Left cardiac atrium (tissue), 4 donors: ENCODE data around the gene DYSF. TPM values are rescaled to one million over a fixed set of nuclear protein-coding genes. Genes with fewer than 3 reads are reported as not detected.

Experiments
- ATAC-seq, 2 donors: fragments of 200-7000 bp; cut with Tn5 transposase; one replicate each; pipeline ENCODE4 v1.9.1; 2020; ENCODE audit warnings: mild to moderate bottlenecking in 2 of 2, moderate library complexity in 2 of 2
- DNase-seq: peaks from one replicate; pipeline ENCODE4 v3.0.0-alpha.2; 2020
- intact Hi-C, 2 donors: fragments of 100-400 bp; cut with DNase I; formaldehyde crosslinking; loops; one replicate each; pipeline versions ENCODE4 v1.14.1 to v1.15.1; 2022 to 2023
- total RNA-seq, 2 donors: library from RNA; stranded (reverse); fragmentation: NEBNext Ultra II Directional; extraction: Animal tissue kit (Norgen Biotek cat#: 25700); gene quantifications; one replicate each; pipeline ENCODE4 v1.2.1, GENCODE V29; 2021
- donor health status: DM: no; HTN: yes; CAD: no.
- donor health status: DM: no; HTN: yes; CAD: no; lungs with severe emphysema.
- donor health status: DM: yes; HTN: yes; CAD: no.
- donor health status: Dilated cardiomyopathy.

The DYSF gene
- total RNA-seq, 2 donors from 2014 or later, result 36.8 to 45.8 TPM

GRCh38 chr2:71666094-71666474 is 212.7 kb downstream of the DYSF start:
- intact Hi-C loops, result no loop called here
- ATAC-seq, result no peak
- DNase-seq, result no peak

- no peak for DNase-seq
- no peak for ATAC-seq
- intact Hi-C loops, result no loop called here
Observed at GRCh38 chr2:71667256-71668182, 214.2 kb downstream of the DYSF start.

GRCh38 chr2:71668326-71669057 is 215.1 kb downstream of the DYSF start:
- intact Hi-C loops, result no loop called here
- ATAC-seq, result no peak
- no peak for DNase-seq

GRCh38 chr2:71669058-71669456 is 215.7 kb downstream of the DYSF start:
- DNase-seq, result no peak
- no peak for ATAC-seq
- intact Hi-C loops, result no loop called here

- DNase-seq (no peak), ATAC-seq (no peak)
- intact Hi-C loops, result no loop called here
Observed at GRCh38 chr2:71669628-71670429, 216.5 kb downstream of the DYSF start.

GRCh38 chr2:71670430-71670795 is 217.1 kb downstream of the DYSF start:
- DNase-seq (no peak), ATAC-seq (no peak)
- intact Hi-C loops, result no loop called here

- DNase-seq (no peak), ATAC-seq (no peak)
- intact Hi-C loops, result no loop called here
Observed at GRCh38 chr2:71671203-71671854, 218.0 kb downstream of the DYSF start.

GRCh38 chr2:71671895-71672825 is 218.8 kb downstream of the DYSF start:
- DNase-seq (no peak), ATAC-seq (peak in 1 of 2 donors; percentile 32)
- intact Hi-C loops, result no loop called here

GRCh38 chr2:71672826-71673795 is 219.8 kb downstream of the DYSF start:
- ATAC-seq (peak in 1 of 2 donors; percentile 15), DNase-seq (no peak)
- intact Hi-C loops, result no loop called here

- intact Hi-C loops, result no loop called here
- no peak for DNase-seq
- ATAC-seq, result no peak
Observed at GRCh38 chr2:71674158-71674851, 220.9 kb downstream of the DYSF start.

GRCh38 chr2:71675296-71675695 is 221.9 kb downstream of the DYSF start:
- intact Hi-C loops, result no loop called here
- no peak for DNase-seq
- no peak for ATAC-seq

- DNase-seq (no peak), ATAC-seq (no peak)
- intact Hi-C loops, result no loop called here
Observed at GRCh38 chr2:71678874-71679273, 225.5 kb downstream of the DYSF start.

GRCh38 chr2:71679491-71679890 is 226.1 kb downstream of the DYSF start:
- intact Hi-C loops, result no loop called here
- no peak for ATAC-seq
- no peak for DNase-seq

GRCh38 chr2:71680925-71681324 is 227.6 kb downstream of the DYSF start:
- DNase-seq (no peak), ATAC-seq (no peak)
- intact Hi-C loops, result loop anchor here in 1 of 2 donors (10.0 kb wide), 1 partner anchor 114 kb away; no protein-coding TSS in a partner anchor

GRCh38 chr2:71681626-71682025 is 228.3 kb downstream of the DYSF start:
- intact Hi-C loops, result loop anchor here in 1 of 2 donors (10.0 kb wide), 1 partner anchor 113 kb away; no protein-coding TSS in a partner anchor
- DNase-seq (no peak), ATAC-seq (no peak)

- ATAC-seq, result no peak
- intact Hi-C loops, result loop anchor here in 1 of 2 donors (10.0 kb wide), 1 partner anchor 112 kb away; no protein-coding TSS in a partner anchor
- DNase-seq, result no peak
Observed at GRCh38 chr2:71682341-71682740, 229.0 kb downstream of the DYSF start.
